ENCODE data around the gene WNT5B.

Gene WNT5B

DNA sequence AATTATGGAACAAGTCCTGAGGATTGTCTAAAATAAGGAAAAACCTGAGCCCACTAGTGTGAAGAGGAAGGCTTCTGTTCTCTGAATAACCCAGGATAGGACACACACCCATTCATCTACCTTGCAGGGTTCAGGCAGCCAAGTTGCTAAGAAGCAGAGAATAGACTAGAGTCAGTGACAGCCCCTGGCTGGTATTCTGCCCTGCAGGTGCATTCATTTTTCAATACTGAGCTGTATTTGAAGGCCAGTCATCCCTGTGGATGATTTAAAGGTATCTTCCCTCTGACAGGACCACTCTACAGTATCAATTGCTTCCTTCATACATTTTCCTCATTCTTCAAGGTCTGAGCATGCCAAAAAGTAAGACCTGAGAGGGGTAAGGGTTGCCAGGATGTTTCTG lies 22.9 kb downstream of the WNT5B start:
- DNase-seq (ENCODE audit: low read depth) = no peak

DNA sequence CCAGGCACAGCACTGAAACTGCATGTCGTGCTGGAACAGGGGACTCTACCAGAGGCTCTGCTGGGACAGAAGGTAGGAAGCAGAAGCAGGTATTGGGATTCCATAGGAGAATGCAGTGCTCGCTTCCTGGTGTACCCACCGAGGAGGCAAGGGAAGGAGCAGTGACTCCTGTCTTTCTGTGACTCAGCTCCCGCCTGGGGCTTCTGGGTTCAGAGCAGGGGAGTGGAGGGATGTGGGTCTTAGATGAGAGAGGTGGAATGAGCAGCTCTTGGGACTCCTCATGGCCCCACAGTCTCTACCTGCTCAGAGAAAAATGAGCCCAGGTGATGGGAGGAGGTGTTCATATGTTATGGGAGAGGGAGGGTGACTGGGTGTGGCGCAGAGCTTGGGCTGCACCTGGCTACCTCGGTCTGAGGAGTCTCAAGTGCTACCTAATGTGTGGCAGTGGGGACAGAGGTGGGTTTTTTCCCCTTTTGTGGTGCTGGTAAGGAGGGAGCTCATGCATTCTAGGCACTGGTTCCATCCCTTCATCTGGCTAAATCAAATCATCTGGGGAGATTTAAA lies 26.3 kb downstream of the WNT5B start:
- DNase-seq (ENCODE audit: low read depth) = no peak

- no peak for DNase-seq (ENCODE audit: low read depth)
Observed at GRCh38 chr12:1656902-1657301, 27.9 kb downstream of the WNT5B start.

DNA sequence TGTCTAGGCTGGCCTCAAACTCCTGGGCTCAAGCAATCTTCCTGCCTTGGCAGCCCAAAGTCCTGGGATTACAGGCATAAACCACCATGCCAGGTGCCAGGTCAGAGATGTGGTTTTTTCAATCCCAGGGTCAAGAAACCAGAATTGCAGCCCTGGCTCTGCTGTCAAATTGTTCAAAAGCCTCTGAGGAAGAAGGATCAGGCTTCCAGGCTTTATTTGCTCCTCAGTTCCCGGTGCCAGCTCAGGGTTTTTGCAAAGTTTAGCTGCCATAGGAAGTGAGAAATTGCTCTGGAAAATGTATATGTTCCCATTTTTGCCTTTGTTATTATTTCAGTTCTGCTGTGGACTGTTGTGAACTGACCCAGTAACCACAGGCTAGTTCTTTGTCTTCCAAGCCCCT lies 28.7 kb downstream of the WNT5B start:
- DNase-seq (ENCODE audit: low read depth) = no peak

DNA sequence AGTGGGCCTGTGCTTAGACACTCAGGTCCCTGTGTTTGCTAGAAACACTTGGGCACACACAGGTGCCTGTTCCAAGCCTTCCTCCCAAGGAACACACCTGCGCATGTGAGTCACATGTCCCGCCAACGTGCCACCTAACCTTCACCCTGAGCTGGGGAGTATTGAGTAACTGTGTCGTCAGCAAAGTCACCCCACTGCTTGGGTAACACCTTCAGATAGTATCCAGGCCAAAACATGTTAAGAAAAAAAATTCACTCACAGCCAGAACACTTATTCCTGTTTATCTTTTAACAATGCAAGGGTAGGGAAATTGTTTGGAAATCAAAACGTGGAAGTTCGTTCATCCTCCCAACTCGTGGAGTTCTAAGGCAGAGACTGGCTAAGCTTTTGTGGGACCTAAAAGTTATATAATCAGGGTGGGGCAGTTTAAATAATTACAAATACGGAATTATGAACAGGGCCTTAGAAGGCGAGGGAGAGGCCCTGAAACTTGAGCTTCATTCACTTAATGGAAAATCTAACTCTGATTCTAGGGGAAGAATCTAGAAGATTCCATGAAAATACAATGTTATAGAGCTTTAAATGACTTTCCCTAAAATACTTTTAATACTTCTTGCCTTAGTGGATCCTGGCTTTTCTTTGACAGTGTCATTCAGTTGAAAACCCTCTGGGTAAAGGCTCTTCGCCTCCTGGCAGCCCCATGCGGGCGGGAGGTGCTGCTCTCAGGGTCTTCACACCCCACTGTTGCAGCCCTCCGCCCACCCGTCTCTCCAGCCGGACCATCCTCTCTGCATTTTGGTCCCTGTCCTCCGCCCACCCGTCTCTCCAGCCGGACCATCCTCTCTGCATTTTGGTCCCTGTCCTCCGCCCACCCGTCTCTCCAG lies 31.5 kb downstream of the WNT5B start:
- DNase-seq (ENCODE audit: low read depth) = peak; percentile 28

DNA sequence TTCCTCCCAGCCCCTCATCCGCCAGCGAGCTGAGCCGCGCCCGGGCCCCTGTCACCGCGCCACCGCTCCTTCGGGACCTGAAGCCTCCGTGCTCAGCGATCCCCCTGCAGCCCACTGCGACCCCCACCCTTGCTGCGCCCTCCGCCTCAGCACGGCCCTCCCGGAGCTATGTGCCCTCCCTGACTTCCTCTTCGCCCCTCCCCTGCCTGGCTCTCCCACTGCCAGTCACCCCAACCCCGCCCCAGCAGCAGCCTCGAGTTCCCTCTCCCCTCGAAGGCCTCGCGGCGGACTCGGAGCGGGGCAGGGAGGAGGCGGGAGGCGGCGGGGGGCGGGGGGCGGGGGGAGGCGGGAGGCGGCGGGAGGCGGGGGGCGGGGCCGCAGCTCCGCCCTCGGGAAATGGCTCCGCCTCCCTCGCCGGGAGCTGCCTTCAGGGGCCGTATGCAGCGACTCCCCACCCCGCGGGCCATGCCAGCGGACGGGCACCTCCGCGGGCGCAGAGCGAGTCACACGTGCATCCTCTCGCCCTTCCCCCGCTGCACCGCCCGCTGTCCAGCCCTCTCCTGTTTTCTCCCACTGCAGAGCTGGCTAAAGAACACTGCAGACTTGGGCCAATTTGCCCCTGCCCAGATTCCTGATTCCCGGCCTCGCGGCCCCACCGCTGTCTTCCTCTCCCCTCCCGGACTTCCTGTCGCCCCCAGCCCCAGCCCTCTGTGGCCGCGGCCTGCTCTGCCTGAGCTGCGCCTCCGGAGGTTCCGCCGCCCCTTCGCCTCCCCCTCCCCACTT lies 32.7 kb downstream of the WNT5B start:
- peak; percentile 63 for DNase-seq (ENCODE audit: low read depth)

GRCh38 chr12:1662761-1663439 lies 33.9 kb downstream of the WNT5B start:
- no peak for DNase-seq (ENCODE audit: low read depth)

DNA sequence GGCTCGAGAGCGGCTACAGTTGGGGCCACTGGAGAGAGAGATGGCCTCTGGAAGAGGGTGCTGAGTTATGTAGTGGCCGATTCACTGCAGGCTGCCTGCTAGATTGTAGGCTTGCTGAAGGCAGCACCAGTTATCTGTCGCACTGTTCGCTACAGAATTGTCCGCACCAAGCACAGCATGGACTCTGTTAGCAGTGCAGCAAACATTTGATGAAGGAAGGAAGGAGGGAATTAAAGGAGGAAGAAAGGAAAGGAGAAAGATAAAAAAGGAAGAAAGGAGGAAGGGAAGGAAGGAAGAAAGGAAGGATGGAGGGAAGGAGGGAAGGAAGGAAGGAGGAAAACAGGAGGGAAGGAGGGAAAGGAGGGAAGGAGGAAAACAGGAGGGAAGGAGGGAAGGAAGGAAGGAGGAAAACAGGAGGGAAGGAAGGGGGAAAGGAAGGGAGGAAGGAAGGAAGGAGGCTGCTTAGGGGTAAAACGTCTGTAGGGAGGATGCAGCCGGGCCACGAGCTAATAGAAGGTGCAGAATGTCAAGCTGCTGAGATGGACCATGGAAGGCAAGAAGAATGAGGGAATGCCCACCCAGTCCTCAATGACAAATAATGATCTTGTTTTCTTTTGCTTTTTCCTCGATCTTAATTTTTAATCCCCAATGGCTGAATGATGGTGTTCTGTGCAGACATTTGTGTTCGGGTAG lies 34.6 kb downstream of the WNT5B start:
- DNase-seq (ENCODE audit: low read depth) = no peak

DNA sequence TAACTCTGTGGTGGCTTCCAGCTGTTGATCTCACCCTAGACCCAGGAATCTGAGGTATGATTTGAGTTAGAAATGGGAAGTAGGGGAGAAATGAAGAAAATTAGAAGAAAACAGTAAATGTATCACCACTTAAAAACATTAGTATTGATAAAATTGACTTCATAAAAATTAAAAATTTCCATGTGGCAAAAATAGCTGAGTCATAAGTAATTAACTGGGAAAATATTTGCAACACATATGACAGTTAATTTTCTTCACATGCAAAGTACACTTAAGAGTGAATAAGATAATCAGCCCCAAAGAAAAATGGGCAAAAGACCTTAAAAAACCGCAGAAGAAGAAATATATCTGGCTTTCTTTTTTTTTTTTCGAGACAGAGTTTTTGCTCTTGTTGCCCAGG lies 36.3 kb downstream of the WNT5B start:
- DNase-seq (ENCODE audit: low read depth) = no peak

GRCh38 chr12:1666215-1666614 lies 37.2 kb downstream of the WNT5B start:
- DNase-seq (ENCODE audit: low read depth) = no peak

GRCh38 chr12:1666685-1667162 lies 37.7 kb downstream of the WNT5B start:
- no peak for DNase-seq (ENCODE audit: low read depth)

DNA sequence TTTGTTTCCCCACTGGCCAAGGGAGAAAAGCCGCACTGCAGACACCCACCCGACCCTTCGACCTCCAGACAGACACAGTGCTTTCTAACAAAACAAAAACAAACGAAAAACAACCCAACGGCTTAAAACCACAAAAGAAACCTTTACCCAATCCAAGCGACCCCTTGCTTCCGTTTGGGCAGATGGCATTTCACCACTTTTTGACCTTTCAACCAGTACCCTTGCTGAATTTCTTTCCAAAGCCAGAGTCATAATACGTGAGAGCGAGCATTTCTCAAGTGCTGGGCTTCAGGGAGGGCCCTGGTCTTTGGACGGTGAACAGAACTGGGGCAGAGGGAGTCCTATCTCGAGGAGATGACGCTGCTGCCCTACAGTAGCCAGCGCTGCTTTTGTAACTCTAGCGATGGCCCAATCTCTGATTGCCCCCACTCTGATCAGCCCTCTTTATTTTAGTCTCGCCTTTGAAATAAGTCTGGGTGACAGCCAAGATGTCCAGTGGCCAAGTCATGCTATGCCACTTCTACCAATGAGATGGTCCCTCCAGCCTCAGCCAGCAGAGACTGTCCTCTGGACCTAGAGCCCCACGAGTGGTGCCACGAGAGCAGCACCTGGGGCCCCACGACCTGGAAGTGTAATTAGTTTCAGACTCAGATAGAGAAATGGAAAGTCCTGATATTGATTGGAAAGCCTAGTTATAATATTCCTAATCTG lies 40.0 kb downstream of the WNT5B start:
- no peak for DNase-seq (ENCODE audit: low read depth)

GRCh38 chr12:1670358-1671268 lies 41.6 kb downstream of the WNT5B start:
- no peak for DNase-seq (ENCODE audit: low read depth)

DNA sequence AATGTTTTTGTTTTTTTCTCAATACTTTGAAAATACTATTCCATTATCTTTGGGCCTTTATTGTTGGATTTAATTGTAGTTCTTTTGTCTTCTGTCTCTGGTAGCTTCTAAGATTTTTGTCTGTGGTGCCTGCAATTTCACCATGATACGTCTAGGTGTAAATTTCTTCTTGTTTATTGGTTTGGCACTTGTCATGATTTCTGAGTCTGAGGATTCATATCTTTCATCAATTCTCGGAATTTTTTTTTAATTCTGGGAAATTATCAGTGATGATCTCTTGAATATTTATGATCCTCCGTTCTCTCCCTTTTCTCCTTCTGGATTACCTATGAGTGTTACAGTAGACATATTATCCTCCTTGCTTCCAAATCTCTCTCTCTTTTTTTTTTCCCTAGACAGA lies 47.0 kb downstream of the WNT5B start:
- no peak for DNase-seq (ENCODE audit: low read depth)

DNA sequence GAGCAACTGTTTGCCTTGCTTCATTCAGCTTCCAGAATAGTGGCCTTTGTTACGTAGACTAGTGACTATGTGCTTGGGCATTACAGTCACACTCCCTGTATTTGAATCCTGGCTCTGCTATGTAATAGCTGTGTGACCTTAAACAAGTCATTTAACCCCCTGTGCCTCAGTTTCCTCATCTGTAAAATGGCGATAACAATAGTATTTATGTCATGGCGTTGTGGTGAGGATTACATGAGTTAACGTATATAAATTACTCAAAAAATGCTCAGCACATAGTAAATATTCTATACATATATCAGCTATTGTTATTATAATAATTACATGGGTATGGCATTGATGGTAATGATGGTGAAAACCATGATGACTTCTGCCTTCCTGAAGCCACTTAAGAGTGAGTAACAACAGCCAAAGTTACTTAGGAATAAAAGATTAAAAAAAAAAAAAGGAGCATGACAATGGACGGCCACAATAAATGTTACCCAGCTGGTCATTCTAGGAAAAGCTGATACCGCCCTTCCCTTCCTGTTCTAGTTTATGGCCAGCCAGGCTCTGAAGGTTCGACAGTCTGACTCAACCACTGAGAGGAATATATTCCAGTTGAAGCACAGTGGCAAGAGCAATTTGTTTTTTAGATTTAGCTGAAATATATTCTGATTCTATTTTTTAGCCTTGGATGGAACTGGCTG lies 51.9 kb downstream of the WNT5B start:
- no peak for DNase-seq (ENCODE audit: low read depth)

DNA sequence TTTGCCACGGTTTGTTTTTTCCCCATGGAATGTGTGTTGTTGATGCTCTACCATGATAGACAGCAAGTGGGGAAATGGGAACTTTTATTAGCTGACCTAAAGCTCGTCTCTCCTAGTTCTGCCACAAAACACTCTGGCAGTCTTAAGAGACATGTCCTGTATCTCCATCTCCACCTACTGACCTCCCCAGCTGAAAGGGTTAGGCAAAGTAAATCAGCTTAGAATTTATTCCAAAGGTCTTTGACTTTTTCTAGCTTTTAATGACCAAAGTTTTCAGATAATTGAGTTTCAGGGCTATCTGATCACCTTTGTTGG lies 52.4 kb downstream of the WNT5B start:
- DNase-seq (ENCODE audit: low read depth) = no peak

DNA sequence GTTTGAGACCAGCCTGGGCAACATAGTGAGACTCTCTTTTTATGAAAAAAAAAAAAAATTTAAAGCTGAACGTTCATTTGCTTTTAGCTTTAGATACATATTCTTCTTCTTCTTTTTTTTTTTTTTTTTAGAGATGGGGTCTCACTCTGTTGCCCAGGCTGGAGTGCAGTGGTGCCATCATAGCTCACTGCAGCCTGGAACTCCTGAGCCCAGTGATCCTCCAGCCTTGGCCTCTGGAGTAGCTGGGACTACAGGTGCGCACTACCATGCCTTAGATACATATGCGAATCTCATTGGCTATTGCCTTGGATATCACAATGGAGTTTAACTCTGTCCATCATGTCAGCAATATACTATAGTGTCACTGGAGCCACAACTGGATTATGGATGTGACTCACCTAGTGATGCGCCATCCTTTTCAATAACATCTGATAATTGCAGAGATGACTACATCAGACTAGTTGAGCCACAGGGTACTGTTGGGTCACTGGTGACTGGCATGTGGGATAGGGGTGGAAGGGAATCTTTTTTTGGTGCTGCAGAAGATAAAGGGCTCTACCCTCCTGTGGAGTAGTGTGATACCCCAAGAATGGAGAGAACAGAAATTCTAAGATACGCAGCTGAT lies 59.2 kb downstream of the WNT5B start:
- DNase-seq (ENCODE audit: low read depth) = no peak

- DNase-seq (ENCODE audit: low read depth) = peak; percentile 91
Observed at GRCh38 chr12:1690578-1691122, 61.6 kb downstream of the WNT5B start, which contains the start of gene ADIPOR2. Gene ADIPOR2, plus strand, starts transcription at chr12:1691070. Its CDS starts 63,274 bp downstream, at chr12:1754344.

Measured in activated T-cell treated with anti-CD3 and anti-CD28 coated beads for 1 hour (primary cell).